ENCODE data around the gene TDRD1. TPM values are rescaled to one million over a fixed set of nuclear protein-coding genes. Genes with fewer than 3 reads are reported as not detected.

Gene TDRD1
- total and polyA plus RNA-seq, 8 donors: 0.05 to 7.6 (median 0.49) TPM; not detected in 4

DNA sequence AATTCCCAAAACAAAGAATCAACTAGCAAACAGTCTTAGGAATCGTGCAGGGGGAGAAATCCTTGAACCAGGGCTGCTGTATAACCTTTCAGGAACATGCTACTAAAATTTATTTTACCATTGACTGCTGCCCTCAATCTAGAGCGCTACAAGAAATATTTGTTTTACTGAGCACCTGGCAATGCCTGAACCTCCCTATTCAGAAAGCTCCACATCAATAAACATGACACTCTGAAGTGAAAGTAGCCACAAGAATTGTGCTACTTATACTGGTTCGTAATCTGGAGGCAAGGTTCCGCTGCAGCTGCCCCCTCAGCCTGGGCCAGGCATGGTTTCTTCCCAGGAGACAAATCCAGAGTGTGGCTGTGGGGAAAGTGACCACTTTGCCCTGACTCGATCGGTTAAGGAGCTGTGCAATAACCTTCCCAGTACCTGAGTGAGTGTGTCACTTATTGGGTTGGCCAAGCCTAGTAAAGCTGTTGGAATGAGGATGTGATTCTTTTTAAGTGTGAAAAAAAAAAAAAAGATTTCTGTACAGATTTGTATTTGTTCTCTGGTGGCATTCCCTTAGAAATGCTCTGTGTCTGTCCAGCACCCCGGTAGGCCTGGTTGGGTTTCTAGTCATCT is 67.6 kb downstream of the TDRD1 start:
- intact Hi-C loops (cut with DNase I; ENCODE audit: low total_unique reads): no loop called here
- 29 to 55% (median 47%) methylated on average over 7 of the region's 7 CpGs for WGBS, 5 donors
- H3K4me3 ChIP-seq: no peak overlapping the region
- peak in 2 of 3 donors; percentile 64 to 67 for TF ChIP-seq POLR2AphosphoS5 (IDR thresholded peaks at IDR 0.05)
- TF ChIP-seq EP300 (IDR thresholded peaks at IDR 0.05): no peak
- peak in 1 of 4 donors; percentile 25 for TF ChIP-seq POLR2A (IDR thresholded peaks at IDR 0.05)
- peaks cover 0 to 29% (median 0%) of the 10 kb centered on the region in 3 donors for H3K27me3 ChIP-seq
- peak overlapping the region; percentile 62 to 86 (median 77) for H3K27ac ChIP-seq
- DNase-seq: peak; percentile 45 to 72
- no peaks in the 10 kb centered on the region for H3K9me3 ChIP-seq
- no peaks in the 10 kb centered on the region for H3K36me3 ChIP-seq
- peaks cover 22 to 51% (median 42%) of the 10 kb centered on the region in 4 donors for H3K4me1 ChIP-seq

- Histone ChIP-seq H3K27ac (peak overlapping the region in 3 of 5 donors; percentile 16 to 65 (median 31)), H3K27me3 (no peaks in the 10 kb centered on the region), H3K9me3 (no peaks in the 10 kb centered on the region), H3K36me3 (peaks cover 0 to 17% (median 0%) of the 10 kb centered on the region in 4 donors), H3K4me1 (peaks cover 6 to 27% (median 18%) of the 10 kb centered on the region in 4 donors), H3K4me3 (no peak overlapping the region)
- whole genome bisulfite sequencing, 5 donors: 38 to 63% (median 58%) methylated on average over 6 of the region's 6 CpGs
- intact Hi-C loops (cut with DNase I; ENCODE audit: low total_unique reads): no loop called here
- peak in 1 of 2 donors; percentile 35 for DNase-seq
- TF ChIP-seq, protein P1, sequence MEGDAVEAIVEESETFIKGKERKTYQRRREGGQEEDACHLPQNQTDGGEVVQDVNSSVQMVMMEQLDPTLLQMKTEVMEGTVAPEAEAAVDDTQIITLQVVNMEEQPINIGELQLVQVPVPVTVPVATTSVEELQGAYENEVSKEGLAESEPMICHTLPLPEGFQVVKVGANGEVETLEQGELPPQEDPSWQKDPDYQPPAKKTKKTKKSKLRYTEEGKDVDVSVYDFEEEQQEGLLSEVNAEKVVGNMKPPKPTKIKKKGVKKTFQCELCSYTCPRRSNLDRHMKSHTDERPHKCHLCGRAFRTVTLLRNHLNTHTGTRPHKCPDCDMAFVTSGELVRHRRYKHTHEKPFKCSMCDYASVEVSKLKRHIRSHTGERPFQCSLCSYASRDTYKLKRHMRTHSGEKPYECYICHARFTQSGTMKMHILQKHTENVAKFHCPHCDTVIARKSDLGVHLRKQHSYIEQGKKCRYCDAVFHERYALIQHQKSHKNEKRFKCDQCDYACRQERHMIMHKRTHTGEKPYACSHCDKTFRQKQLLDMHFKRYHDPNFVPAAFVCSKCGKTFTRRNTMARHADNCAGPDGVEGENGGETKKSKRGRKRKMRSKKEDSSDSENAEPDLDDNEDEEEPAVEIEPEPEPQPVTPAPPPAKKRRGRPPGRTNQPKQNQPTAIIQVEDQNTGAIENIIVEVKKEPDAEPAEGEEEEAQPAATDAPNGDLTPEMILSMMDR (IDR thresholded peaks at IDR 0.05): no peak
- TF ChIP-seq POLR2AphosphoS5 (IDR thresholded peaks at IDR 0.05) (no peak), EP300 (IDR thresholded peaks at IDR 0.05) (no peak), POLR2A (IDR thresholded peaks at IDR 0.05) (no peak)
These were observed 71.1 kb downstream of the TDRD1 start for GRCh38 chr10:114250236-114250635.

DNA sequence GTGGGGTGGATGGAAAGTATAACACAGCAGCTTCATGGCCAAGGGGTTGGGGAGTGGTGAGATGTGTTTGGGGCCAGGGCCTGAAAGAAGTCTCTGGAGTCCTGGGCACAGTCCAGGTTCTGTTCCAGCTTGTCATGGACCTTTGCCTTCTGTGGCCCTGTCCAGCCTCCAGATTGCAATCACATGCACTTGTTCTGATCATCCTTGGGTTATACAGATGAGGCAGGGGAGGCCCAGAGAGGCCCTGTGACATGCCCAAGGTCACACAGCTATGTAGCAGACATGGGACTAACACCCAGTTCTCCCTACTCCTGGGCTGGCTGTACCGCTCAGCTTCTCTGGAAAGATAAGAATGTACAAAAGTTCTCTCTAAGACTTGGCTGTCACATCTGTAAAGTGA is 71.6 kb downstream of the TDRD1 start:
- 45 to 84% (median 75%) methylated on average over 1 of the region's 1 CpG for WGBS, 5 donors
- intact Hi-C loops (cut with DNase I; ENCODE audit: low total_unique reads): no loop called here
- no peaks in the 10 kb centered on the region for H3K27me3 ChIP-seq
- TF ChIP-seq POLR2AphosphoS5 (IDR thresholded peaks at IDR 0.05) (no peak), POLR2A (IDR thresholded peaks at IDR 0.05) (no peak), EP300 (IDR thresholded peaks at IDR 0.05) (no peak)
- TF ChIP-seq, protein P1 (IDR thresholded peaks at IDR 0.05): no peak
- peak overlapping the region in 3 of 5 donors; percentile 16 to 65 (median 31) for H3K27ac ChIP-seq
- H3K9me3 ChIP-seq: no peaks in the 10 kb centered on the region
- no peak overlapping the region for H3K4me3 ChIP-seq
- peaks cover 6 to 22% (median 13%) of the 10 kb centered on the region in 4 donors for H3K4me1 ChIP-seq
- no peak for DNase-seq
- H3K36me3 ChIP-seq: peaks cover 0 to 17% (median 0%) of the 10 kb centered on the region in 4 donors

DNA sequence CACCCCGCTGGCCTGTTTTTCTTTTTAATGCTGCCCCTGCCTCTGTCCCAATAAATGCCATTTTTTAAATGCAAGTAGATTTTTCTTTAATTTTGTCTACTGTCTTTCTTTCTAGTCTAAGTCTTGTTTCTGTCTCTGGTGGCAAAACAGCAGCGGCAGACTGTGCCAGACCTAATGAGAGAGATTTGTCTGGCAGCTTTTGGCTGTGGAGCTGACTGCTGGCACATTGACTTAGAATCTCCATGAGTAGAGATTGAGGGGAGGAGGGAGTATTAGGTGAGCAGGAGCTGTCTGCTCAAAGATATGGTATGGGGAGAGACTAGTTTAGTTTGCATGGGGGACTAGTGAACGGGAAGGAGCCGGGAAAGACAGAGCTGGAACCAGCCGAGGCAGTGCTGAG is 72.9 kb downstream of the TDRD1 start:
- TF ChIP-seq POLR2AphosphoS5 (IDR thresholded peaks at IDR 0.05) (no peak), POLR2A (IDR thresholded peaks at IDR 0.05) (no peak), EP300 (IDR thresholded peaks at IDR 0.05) (no peak)
- TF ChIP-seq, protein P1 (IDR thresholded peaks at IDR 0.05): no peak
- H3K27me3 ChIP-seq: no peaks in the 10 kb centered on the region
- intact Hi-C loops (cut with DNase I; ENCODE audit: low total_unique reads): no loop called here
- DNase-seq: no peak
- H3K36me3 ChIP-seq: peaks cover 0 to 17% (median 0%) of the 10 kb centered on the region in 4 donors
- 89 to 93% (median 92%) methylated on average over 5 of the region's 5 CpGs for WGBS, 5 donors
- no peaks in the 10 kb centered on the region for H3K9me3 ChIP-seq
- peaks cover 4 to 20% (median 10%) of the 10 kb centered on the region in 4 donors for H3K4me1 ChIP-seq
- H3K27ac ChIP-seq: no peak overlapping the region
- H3K4me3 ChIP-seq: no peak overlapping the region

- DNase-seq: no peak
- Histone ChIP-seq H3K27me3 (no peaks in the 10 kb centered on the region), H3K4me3 (no peak overlapping the region), H3K4me1 (peaks cover 11 to 23% (median 16%) of the 10 kb centered on the region in 4 donors), H3K9me3 (no peaks in the 10 kb centered on the region), H3K36me3 (peaks cover 0 to 17% (median 0%) of the 10 kb centered on the region in 4 donors), H3K27ac (no peak overlapping the region)
- intact Hi-C loops (cut with DNase I; ENCODE audit: low total_unique reads): no loop called here
- 67 to 94% (median 91%) methylated on average over 3 to 4 of the region's 7 CpGs for WGBS, 5 donors
- TF ChIP-seq POLR2A (IDR thresholded peaks at IDR 0.05) (no peak), POLR2AphosphoS5 (IDR thresholded peaks at IDR 0.05) (no peak), EP300 (IDR thresholded peaks at IDR 0.05) (no peak)
- TF ChIP-seq, protein P1 (IDR thresholded peaks at IDR 0.05): no peak
These were observed 73.7 kb downstream of the TDRD1 start for GRCh38 chr10:114252883-114253282.

Measured in stomach (tissue), 9 donors.